Fibroblast of peridontal ligament (primary cell): Measurements from ENCODE around the gene IGF2BP3.

Experiments used
- DNase-seq: peaks from one replicate; pipeline ENCODE4 v3.0.0-alpha.2; 2010; ENCODE audit errors: extremely low read depth

The IGF2BP3 gene

GRCh38 chr7:23264916-23265458, 205.3 kb downstream of the IGF2BP3 start:
- no peak for DNase-seq

DNA sequence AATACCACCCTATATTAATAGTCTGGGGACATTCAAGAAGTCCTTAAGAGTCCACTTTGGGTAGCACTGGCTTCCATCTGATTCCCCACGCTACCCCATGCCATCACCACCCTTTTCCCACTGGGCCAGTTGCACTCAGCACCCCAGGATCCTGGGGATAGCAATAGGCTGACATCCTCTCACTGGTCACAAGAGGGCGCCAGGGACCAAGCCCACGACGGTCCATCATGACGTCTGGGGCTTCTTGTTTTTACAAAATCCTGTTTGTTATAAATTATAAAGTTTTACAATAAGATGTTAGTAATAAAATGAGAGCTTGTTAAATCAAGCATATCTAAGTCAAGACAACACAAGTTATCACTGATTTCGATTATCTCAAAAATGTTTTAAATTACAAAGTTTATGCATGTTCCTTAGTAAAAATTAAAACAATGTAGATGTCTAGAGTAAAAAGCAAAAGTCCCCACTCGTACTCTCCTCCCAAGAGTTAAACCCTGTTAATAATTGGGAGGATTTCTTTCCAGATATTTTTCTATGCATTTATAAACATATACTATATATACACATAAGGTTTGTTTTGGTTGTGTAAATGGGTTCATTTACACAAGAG, 208.3 kb downstream of the IGF2BP3 start:
- DNase-seq: peak; percentile 65

- DNase-seq: no peak
Observed at GRCh38 chr7:23260371-23260770, 209.9 kb downstream of the IGF2BP3 start.
